ENCODE data around the gene TPST2.

- no peak for TF ChIP-seq POLR2AphosphoS5 (IDR thresholded peaks at IDR 0.05; ENCODE audit: low read depth, low read length)
- no peak for TF ChIP-seq TAF1 (IDR thresholded peaks at IDR 0.05; ENCODE audit: low read depth, low read length)
- no peak for TF ChIP-seq POLR2A (IDR thresholded peaks at IDR 0.05; ENCODE audit: low read depth, low read length)
Observed at GRCh38 chr22:26554956-26555355, 35.0 kb downstream of the TPST2 start.
